MM.1S (cell line): Measurements from ENCODE around the gene CMIP.

Source experiments
- CTCF ChIP-seq: fragments of 300-600 bp; sonication (generic); IDR thresholded peaks from 2 replicates; pipeline ENCODE4 v1.5.1; 2016; ENCODE audit warnings: antibody characterized with exemption, low read length, mixed read lengths
- EZH2phosphoT487 ChIP-seq: fragments of 300-600 bp; sonication (generic); IDR thresholded peaks from 2 replicates; pipeline ENCODE4 v1.6.1; 2018; ENCODE audit warnings: antibody characterized with exemption, low read length

- TF ChIP-seq CTCF (no peak), EZH2phosphoT487 (no peak)
Observed at GRCh38 chr16:81547939-81548216, 103.3 kb downstream of the CMIP start.
